ENCODE measurements around the gene CNOT6L.

Gene CNOT6L

GRCh38 chr4:77710059-77710458, 109.1 kb downstream of the CNOT6L start:
- no peak for DNase-seq

DNA sequence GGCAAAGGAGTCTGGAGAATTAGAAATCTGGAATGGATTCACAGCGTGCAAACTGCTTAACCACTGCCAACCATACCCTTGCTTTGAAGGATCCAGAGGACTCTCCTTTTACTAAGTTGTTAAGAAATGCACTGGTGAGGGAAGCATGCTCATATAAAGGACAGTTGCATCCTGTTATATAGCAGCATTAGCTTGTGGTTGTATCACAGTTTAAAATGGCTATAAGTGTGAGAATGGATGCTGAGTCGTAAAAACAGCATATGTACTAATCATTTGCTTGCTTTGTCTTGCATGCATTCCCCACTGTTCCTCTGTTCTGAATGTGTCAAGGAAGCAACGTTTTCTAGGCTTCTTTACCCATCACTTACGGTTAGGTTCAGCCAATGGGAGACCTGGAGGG, 112.5 kb downstream of the CNOT6L start:
- DNase-seq: no peak

- DNase-seq: no peak
Observed at GRCh38 chr4:77703666-77704065, 115.5 kb downstream of the CNOT6L start.

DNA sequence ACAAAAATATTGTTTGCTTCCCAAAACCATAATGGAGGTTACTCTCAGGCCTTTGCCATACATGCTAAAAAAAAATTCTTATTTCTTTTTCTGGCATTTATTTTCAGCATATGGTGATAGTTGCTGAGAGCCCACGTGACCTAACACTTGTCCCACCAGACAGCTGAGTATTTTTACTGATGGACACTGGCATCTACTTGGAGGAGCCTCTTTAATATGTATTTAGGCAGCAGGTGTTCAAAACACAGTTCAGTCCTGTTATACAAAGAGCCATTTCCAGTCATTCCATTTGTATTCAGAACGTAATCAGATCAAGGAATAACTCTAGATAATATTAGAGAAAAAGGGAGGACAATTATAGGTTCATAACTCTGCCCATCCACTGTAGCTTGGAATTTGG, 118.0 kb downstream of the CNOT6L start:
- DNase-seq: no peak

GRCh38 chr4:77699731-77700210, 119.4 kb downstream of the CNOT6L start:
- DNase-seq: no peak

- DNase-seq: no peak
Observed at GRCh38 chr4:77697860-77698590, 121.1 kb downstream of the CNOT6L start.

DNA sequence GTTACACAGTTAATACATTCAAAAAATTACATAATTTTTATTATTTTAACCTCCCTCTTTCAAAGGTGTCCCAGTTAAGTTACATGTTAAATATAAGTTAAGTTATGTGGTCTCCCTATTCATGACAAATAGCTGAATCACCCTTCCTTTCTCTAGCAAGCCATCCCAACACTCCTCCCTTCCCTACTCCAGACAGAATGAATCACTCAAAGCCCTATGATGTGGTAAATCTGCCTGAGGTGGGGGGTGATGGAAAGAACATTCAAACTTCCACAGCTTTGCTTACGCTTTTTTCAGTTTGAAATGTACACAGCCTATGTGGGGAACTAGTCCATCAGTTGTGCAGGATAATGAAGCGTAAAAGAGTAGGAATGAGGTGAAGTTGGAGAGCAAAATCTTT, 123.4 kb downstream of the CNOT6L start:
- DNase-seq: no peak

DNA sequence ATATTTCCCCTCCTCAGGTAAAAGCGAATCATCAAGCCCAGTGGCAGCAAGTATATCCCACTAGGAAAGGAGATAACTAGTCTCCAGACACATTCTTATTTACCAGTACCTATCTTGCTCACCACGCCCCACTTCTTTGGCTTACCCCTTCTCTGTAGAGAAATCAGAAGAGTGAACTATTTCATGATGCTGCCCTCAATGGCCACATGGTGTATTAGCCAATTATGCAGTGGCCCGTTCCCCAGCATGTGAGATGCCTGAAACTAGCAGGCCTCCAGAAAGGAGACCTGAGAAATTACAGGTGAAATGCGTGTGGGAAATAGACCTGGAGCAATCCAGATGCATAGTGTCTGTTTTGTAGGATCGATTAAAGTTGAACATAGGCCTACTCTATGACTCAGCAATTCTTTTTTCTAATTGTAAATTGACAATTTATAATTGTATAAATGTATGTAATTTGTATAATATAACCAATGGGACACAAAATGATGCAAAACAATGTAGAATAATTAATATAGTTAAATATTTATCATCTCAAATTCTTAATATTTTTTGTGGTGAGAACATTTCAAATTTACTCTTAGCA, 126.2 kb downstream of the CNOT6L start:
- no peak for DNase-seq

GRCh38 chr4:77681792-77682191, 137.4 kb downstream of the CNOT6L start:
- no peak for DNase-seq

- DNase-seq: no peak
Observed at GRCh38 chr4:77676842-77677241, 142.3 kb downstream of the CNOT6L start.

- DNase-seq: no peak
Observed at GRCh38 chr4:77671051-77671450, 148.1 kb downstream of the CNOT6L start.

GRCh38 chr4:77669946-77670590, 149.1 kb downstream of the CNOT6L start:
- no peak for DNase-seq

GRCh38 chr4:77665381-77666069, 153.6 kb downstream of the CNOT6L start:
- DNase-seq: no peak

Measured in stimulated activated CD4-positive, alpha-beta T cell treated with anti-CD3 and anti-CD28 coated beads, Interleukin-2, amount 100 ng/mL, for 24 hours (primary cell).